GM21576 (cell line): ENCODE results near the gene RER1.

Experiments
- ATAC-seq: cut with Tn5 transposase; IDR thresholded peaks from one replicate; pipeline ENCODE4 v1.9.1; 2021; ENCODE audit warnings: mild to moderate bottlenecking, moderate library complexity; ENCODE audit not compliant: unreplicated experiment

The RER1 gene

GRCh38 chr1:2375923-2376260 lies 15.7 kb upstream of the RER1 start:
- ATAC-seq: no peak

GRCh38 chr1:2376261-2376741 lies 15.3 kb upstream of the RER1 start:
- ATAC-seq: no peak

- no peak for ATAC-seq
Measured at GRCh38 chr1:2376931-2377672, 14.5 kb upstream of the RER1 start.

- ATAC-seq: no peak
Measured at GRCh38 chr1:2377751-2378440, 13.7 kb upstream of the RER1 start.

- no peak for ATAC-seq
Measured at GRCh38 chr1:2378441-2378851, 13.2 kb upstream of the RER1 start.

GRCh38 chr1:2378956-2379732 lies 12.5 kb upstream of the RER1 start:
- ATAC-seq: no peak

GRCh38 chr1:2379733-2380404 lies 11.8 kb upstream of the RER1 start:
- no peak for ATAC-seq

- no peak for ATAC-seq
Measured at GRCh38 chr1:2380816-2381591, 10.6 kb upstream of the RER1 start.

- no peak for ATAC-seq
Measured at GRCh38 chr1:2381741-2382620, 9.7 kb upstream of the RER1 start.

- ATAC-seq: no peak
Measured at GRCh38 chr1:2382621-2383361, 8.8 kb upstream of the RER1 start.

- ATAC-seq: no peak
Measured at GRCh38 chr1:2383576-2383975, 8.1 kb upstream of the RER1 start.

GRCh38 chr1:2384130-2384860 lies 7.3 kb upstream of the RER1 start:
- ATAC-seq: no peak

- ATAC-seq: no peak
Measured at GRCh38 chr1:2384941-2385481, 6.6 kb upstream of the RER1 start.

- no peak for ATAC-seq
Measured at GRCh38 chr1:2385606-2386280, 5.9 kb upstream of the RER1 start.

GRCh38 chr1:2386636-2387611 lies 4.7 kb upstream of the RER1 start:
- ATAC-seq: no peak
